Fibroblast of lung (primary cell): ENCODE data around the gene CASP10.

ENCODE experiments used
- CTCF ChIP-seq, 2 donors: IDR thresholded peaks in 1 of 2; conservative IDR thresholded peaks in 1 of 2; 1 replicate in 1 of 2; 2 replicates in 1 of 2; pipeline ENCODE4 v1.5.1; 2011 to 2012; ENCODE audit warnings: low read length in 2 of 2, control low read depth in 1 of 2, inconsistent platforms in 1 of 2, low read depth in 1 of 2, mild to moderate bottlenecking in 1 of 2
- EZH2 ChIP-seq: IDR thresholded peaks from 2 replicates; pipeline ENCODE4 v1.5.1; 2012; ENCODE audit warnings: low read length, control low read depth, mild to moderate bottlenecking; ENCODE audit errors: missing control alignments

GRCh38 chr2:201183365-201183727, 405 bp downstream of the CASP10 start:
- TF ChIP-seq CTCF (conservative IDR thresholded peaks at IDR 0.05 in 1 of 2, IDR thresholded peaks at IDR 0.05 in 1 of 2; ENCODE audit: low read depth in 1 of 2, low read length in 2 of 2) (no peak), EZH2 (no peak)
